ENCODE data around the gene PABPN1.
A peak's percentile ranks its signal among the peaks of the same experiment; 100 is the strongest.

PABPN1 gene

GRCh38 chr14:23327947-23328744 lies 6.9 kb downstream of the PABPN1 start:
- Mint-ChIP-seq H3K4me3 (no peak overlapping the region), H3K9me3 (no peaks in the 10 kb centered on the region), H3K36me3 (ENCODE audit: low read depth) (peaks cover 24% of the 10 kb centered on the region), H3K27ac (no peak overlapping the region), H3K27me3 (ENCODE audit: low read depth) (no peaks in the 10 kb centered on the region), H3K4me1 (ENCODE audit: low read depth) (peaks cover 7% of the 10 kb centered on the region)
- DNase-seq (ENCODE audit: low spot score) = peak; percentile 59

DNA sequence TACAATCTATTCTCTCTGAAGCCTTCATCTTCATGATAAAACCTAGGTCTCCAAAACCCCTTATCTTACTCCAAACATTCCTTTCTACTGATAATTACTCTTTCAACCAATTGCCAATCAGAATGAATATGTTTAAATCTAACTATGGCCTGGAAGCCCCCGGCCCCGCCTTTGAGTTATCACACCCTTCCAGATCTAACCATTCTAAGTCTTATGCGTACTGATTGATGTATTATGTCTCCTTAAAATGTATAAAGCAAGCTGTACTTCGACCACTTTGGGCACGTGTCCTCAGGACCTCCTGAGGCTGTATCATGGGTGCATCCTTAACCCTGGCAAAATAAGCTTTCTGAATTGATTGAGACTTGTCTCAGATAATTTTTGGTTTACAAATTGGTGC lies 14.4 kb downstream of the PABPN1 start:
- Mint-ChIP-seq H3K4me3 (no peak overlapping the region), H3K36me3 (ENCODE audit: low read depth) (no peaks in the 10 kb centered on the region), H3K4me1 (ENCODE audit: low read depth) (no peaks in the 10 kb centered on the region), H3K9me3 (peaks cover 10% of the 10 kb centered on the region), H3K27me3 (ENCODE audit: low read depth) (peaks cover 26% of the 10 kb centered on the region), H3K27ac (no peak overlapping the region)
- DNase-seq (ENCODE audit: low spot score) = no peak

GRCh38 chr14:23339506-23340268 lies 18.4 kb downstream of the PABPN1 start:
- Mint-ChIP-seq H3K36me3 (ENCODE audit: low read depth) (no peaks in the 10 kb centered on the region), H3K9me3 (peaks cover 11% of the 10 kb centered on the region), H3K27ac (no peak overlapping the region), H3K4me3 (no peak overlapping the region), H3K27me3 (ENCODE audit: low read depth) (peaks cover 39% of the 10 kb centered on the region), H3K4me1 (ENCODE audit: low read depth) (no peaks in the 10 kb centered on the region)
- DNase-seq (ENCODE audit: low spot score) = no peak

DNA sequence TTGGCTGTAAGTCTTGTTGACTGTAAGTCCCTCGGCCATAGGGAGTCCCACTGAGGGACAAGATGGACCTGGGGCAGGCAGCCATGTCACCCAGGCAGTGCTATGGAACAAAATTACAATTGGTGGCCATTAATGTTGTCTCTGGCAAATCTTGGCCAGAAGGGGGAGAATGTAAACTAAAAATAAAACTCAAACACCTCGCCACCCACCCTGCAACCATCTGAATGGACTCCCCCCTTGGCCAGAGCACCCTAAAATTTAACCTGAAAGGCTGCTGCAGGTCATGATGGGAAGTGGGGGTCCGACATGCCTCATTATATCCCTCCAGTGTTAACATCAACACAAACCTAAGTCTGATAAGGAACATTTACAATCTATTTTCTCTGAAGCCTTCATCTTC lies 23.2 kb downstream of the PABPN1 start:
- Mint-ChIP-seq H3K36me3 (ENCODE audit: low read depth) (no peaks in the 10 kb centered on the region), H3K27me3 (ENCODE audit: low read depth) (peaks cover 19% of the 10 kb centered on the region), H3K27ac (no peak overlapping the region), H3K4me1 (ENCODE audit: low read depth) (no peaks in the 10 kb centered on the region), H3K4me3 (no peak overlapping the region), H3K9me3 (peaks cover 11% of the 10 kb centered on the region)
- no peak for DNase-seq (ENCODE audit: low spot score)

DNA sequence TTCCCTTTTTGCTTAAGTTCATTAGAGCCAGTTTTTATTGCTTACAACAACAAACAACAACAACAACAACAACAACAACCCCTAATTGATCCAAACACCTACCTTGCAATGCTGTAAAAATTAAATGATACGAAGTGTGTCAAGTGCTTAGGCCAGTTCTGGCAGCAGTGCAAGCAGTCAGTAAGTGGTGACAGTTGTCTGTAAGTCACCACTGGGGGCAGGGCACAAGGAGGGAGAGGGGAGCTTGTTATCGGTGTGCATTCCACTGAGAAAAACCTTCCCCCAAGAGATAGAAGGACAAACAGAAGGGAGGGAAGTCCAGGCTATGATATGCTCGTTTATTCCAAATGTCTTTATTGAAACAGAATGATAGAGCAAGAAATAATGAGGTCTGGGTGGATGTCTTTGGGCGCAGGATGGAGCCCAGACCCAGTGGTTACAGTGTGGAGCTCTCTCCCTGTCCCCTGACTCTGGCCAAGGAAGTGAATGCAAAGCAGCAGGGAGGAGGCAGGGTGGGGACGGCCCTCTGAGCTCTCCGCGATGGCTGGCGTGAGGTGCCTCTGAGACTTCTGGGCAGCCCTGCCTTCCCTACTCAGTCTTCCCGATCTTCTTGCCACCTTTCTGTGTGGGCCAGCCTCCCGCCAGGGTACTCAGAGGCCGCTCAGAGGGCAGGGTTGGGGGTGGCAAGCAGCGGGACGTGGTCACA lies 24.9 kb downstream of the PABPN1 start:
- H3K36me3 Mint-ChIP-seq (ENCODE audit: low read depth) = no peaks in the 10 kb centered on the region
- H3K4me1 Mint-ChIP-seq (ENCODE audit: low read depth) = no peaks in the 10 kb centered on the region
- H3K27me3 Mint-ChIP-seq (ENCODE audit: low read depth) = peaks cover 26% of the 10 kb centered on the region
- no peaks in the 10 kb centered on the region for H3K9me3 Mint-ChIP-seq
- DNase-seq (ENCODE audit: low spot score) = no peak
- H3K27ac Mint-ChIP-seq = no peak overlapping the region
- H3K4me3 Mint-ChIP-seq = no peak overlapping the region

DNA sequence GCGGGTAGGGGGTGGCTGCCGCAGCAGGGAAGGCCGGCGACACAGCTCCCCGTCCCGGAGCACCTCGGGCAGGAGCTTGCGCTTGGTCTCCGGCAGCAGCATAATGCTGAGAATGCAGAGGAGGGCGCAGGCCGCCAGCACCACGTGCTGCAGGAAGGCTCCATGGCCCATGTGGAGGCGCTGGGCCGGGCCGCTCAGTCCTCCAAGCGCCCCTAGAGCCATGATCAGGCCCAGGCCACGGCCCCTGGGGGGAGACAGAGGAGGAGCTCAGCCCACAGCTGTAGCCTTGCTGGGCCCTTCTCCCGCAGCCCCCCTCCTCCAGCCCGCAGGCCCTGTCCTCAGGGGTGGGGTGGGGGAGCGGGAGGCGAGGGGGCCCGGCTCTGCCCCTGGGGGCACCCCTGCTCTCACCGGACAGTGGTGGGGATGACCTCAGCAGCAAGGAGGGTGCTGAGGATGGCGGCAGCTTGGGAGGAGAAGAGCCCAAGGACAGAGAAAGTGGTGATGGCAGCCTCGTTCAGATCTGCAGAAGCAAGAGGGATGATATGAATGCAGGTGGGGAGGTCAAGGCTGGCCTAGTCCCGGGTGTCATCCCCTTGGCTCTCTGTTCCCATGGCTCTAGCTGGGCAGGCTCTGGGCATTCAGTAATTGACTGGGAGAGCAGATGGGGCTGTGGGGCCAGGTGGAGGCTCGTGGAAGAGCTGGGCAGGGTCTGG lies 25.6 kb downstream of the PABPN1 start:
- Mint-ChIP-seq H3K9me3 (no peaks in the 10 kb centered on the region), H3K27ac (no peak overlapping the region), H3K36me3 (ENCODE audit: low read depth) (no peaks in the 10 kb centered on the region), H3K27me3 (ENCODE audit: low read depth) (peaks cover 28% of the 10 kb centered on the region), H3K4me3 (no peak overlapping the region), H3K4me1 (ENCODE audit: low read depth) (no peaks in the 10 kb centered on the region)
- DNase-seq (ENCODE audit: low spot score) = no peak

GRCh38 chr14:23347406-23348296 lies 26.4 kb downstream of the PABPN1 start:
- Mint-ChIP-seq H3K4me1 (ENCODE audit: low read depth) (no peaks in the 10 kb centered on the region), H3K36me3 (ENCODE audit: low read depth) (no peaks in the 10 kb centered on the region), H3K27me3 (ENCODE audit: low read depth) (peaks cover 20% of the 10 kb centered on the region), H3K4me3 (no peak overlapping the region), H3K9me3 (no peaks in the 10 kb centered on the region), H3K27ac (no peak overlapping the region)
- no peak for DNase-seq (ENCODE audit: low spot score)

DNA sequence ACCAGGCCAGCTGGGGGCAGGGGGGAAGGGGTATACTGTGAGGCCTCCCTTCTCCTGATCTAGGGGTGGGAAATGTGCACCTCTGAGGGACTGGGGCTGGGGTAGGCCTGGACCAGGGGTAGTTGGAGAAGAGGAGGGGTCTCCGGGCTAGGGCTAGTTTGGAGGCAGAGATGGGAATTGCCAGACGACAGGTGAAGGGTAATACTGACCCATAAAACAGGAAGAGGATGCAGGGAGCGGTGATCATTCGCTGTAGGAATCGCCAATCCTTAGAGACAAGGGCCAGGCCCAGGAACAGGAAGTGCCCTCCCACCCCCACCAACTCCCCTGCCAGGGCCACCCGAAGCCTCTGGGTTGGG lies 27.0 kb downstream of the PABPN1 start:
- peaks cover 6% of the 10 kb centered on the region for H3K4me1 Mint-ChIP-seq (ENCODE audit: low read depth)

GRCh38 chr14:23349156-23349845 lies 28.0 kb downstream of the PABPN1 start:
- Mint-ChIP-seq H3K36me3 (ENCODE audit: low read depth) (no peaks in the 10 kb centered on the region), H3K27me3 (ENCODE audit: low read depth) (peaks cover 30% of the 10 kb centered on the region), H3K9me3 (no peaks in the 10 kb centered on the region), H3K4me3 (no peak overlapping the region), H3K4me1 (ENCODE audit: low read depth) (peaks cover 8% of the 10 kb centered on the region), H3K27ac (no peak overlapping the region)
- DNase-seq (ENCODE audit: low spot score) = no peak

More for the DNA sequence above, 27.0 kb downstream of the PABPN1 start:
- Mint-ChIP-seq H3K4me3 (no peak overlapping the region), H3K9me3 (no peaks in the 10 kb centered on the region), H3K27ac (no peak overlapping the region), H3K27me3 (ENCODE audit: low read depth) (peaks cover 20% of the 10 kb centered on the region), H3K36me3 (ENCODE audit: low read depth) (no peaks in the 10 kb centered on the region)
- DNase-seq (ENCODE audit: low spot score) = no peak

DNA sequence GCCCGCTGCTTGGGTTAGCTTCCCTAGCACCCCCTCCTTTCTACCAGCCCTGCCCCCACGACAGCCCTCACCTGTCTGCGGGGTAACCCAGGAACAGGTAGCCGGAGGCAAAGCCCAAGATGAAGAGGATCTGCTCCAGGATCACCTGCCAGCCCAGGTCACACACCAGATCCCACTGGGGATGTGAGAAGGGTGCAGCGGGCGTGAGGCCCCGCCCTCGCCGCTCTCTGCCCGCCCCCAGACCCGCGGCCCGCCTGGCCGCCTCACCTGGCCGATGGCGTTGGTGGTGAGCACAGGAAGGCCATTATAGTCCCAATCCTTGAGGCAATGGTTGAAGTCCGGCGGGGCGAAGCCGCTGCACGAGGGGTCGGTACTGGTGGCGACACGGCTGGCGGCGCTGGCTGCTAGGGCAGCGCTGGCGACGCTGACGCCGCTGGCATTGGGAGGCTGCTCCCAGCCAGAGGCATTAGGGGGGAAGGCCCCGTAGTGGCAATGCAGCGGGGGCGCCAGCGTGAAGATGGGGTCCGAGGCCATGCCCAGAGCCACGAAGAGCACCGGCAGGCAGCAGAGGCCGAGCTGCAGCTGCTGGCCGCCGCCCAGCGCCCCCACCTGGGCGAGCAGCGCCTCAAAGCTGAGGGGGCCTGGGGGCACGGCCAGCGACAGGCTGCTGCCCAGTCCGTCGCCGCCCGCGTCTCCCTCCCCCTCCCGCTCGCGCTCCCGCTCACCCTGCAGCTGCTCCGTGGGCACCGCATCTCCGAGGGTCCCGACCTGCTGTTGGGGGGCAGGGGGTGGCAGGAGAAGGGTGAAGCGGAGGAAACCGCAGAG lies 30.6 kb downstream of the PABPN1 start:
- Mint-ChIP-seq H3K9me3 (no peaks in the 10 kb centered on the region), H3K4me1 (ENCODE audit: low read depth) (peaks cover 8% of the 10 kb centered on the region), H3K27ac (no peak overlapping the region), H3K4me3 (peak overlapping the region; percentile 47), H3K27me3 (ENCODE audit: low read depth) (peaks cover 41% of the 10 kb centered on the region), H3K36me3 (ENCODE audit: low read depth) (no peaks in the 10 kb centered on the region)
- DNase-seq (ENCODE audit: low spot score) = no peak

DNA sequence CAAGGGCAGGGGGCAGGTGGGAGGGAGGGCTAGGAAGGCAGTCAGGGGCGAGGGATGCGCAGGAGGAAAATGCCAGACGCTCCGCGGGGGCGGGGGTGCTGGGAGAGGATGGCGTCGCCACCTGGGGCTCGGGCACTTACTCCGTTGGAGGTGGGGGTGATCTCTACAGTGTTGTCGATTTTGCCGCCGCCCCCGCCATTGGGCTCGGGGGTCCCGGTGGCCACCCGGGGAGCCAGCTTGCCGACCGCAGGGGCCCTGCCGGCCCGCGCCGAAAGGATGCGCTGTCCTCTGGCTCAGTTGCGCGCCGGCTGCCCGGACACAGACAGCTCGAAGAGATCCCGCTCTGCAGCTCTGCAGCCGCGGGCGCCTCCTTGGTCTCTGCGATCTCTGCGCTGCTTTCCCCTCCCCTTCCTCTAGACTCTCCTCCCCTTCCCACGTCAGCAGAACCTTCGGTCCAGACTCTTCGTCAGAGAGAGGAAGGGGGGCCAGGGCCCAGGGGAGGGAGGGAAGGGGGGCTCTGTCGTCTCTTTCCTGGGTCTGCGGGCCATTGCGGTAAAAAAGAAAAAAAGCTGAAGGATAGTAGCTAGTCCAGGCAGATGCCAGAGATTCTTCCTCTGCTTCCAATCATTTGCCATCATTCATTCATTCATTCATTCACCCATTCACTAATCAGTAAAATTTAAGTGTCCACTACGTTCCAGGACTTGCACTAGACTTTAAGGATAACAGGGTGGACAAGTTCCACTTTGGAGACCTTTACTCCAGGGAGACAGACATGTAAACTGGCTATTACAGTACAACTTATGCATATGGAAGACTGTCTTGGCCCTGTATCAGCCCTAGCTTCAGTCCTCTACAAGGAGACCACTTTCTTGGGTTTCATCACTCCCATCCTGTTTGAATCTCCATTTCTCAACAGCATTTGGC lies 31.5 kb downstream of the PABPN1 start, which contains the start of gene SLC22A17:
SLC22A17 (minus strand) TSS at position 382 of the 927 bp plus-strand sequence.
- peaks cover 8% of the 10 kb centered on the region for H3K4me1 Mint-ChIP-seq (ENCODE audit: low read depth)
- peaks cover 41% of the 10 kb centered on the region for H3K27me3 Mint-ChIP-seq (ENCODE audit: low read depth)
- DNase-seq (ENCODE audit: low spot score) = peak; percentile 35
- H3K4me3 Mint-ChIP-seq = peak within 1 kb of the TSS; percentile 79
- no peaks in the 10 kb centered on the region for H3K9me3 Mint-ChIP-seq
- no peaks in the 10 kb centered on the region for H3K36me3 Mint-ChIP-seq (ENCODE audit: low read depth)
- H3K27ac Mint-ChIP-seq = no peak within 1 kb of the TSS
